Keratinocyte (primary cell): ENCODE results near the gene JPT2. TPM values are rescaled to one million over a fixed set of nuclear protein-coding genes. Genes with fewer than 3 reads are reported as not detected.

Source experiments
- DNase-seq: peaks from one replicate; pipeline ENCODE4 v3.0.0-alpha.2; 2011; ENCODE audit warnings: low read depth, missing footprints, low spot score
- FAIRE-seq: peaks from 2 replicates; lab custom pipeline; 2011; peaks lifted over from hg19 to GRCh38; lab: Jason Lieb, UNC
- H2AFZ ChIP-seq: 2 replicates; pipeline ENCODE4 v1.6.0; 2012; ENCODE audit warnings: low read length, control low read depth, inconsistent platforms; ENCODE audit not compliant: control insufficient read depth
- H3K27ac ChIP-seq: 2 replicates; pipeline ENCODE4 v1.5.1; 2011; ENCODE audit warnings: low read length; ENCODE audit not compliant: control insufficient read depth, insufficient read depth
- H3K27me3 ChIP-seq: 3 replicates; pipeline ENCODE4 v1.6.0; 2011; ENCODE audit warnings: low read length; ENCODE audit not compliant: control insufficient read depth, insufficient read depth; ENCODE audit errors: extremely low read depth
- H3K36me3 ChIP-seq, 2 experiments: 2 replicates in 1 of 2; 3 replicates in 1 of 2; pipeline ENCODE4 v1.5.1; 2011; ENCODE audit warnings: low read length in 2 of 2, mild to moderate bottlenecking in 1 of 2; ENCODE audit not compliant: control insufficient read depth in 2 of 2, insufficient read depth in 2 of 2; ENCODE audit errors: extremely low read depth in 1 of 2
- H3K4me1 ChIP-seq: 3 replicates; pipeline ENCODE4 v1.5.1; 2011; ENCODE audit warnings: low read length; ENCODE audit not compliant: control insufficient read depth, insufficient read depth; ENCODE audit errors: extremely low read depth
- H3K4me2 ChIP-seq: 3 replicates; pipeline ENCODE4 v1.6.0; 2011; ENCODE audit warnings: low read depth, low read length; ENCODE audit not compliant: control insufficient read depth, insufficient read depth; ENCODE audit errors: extremely low read depth
- H3K4me3 ChIP-seq, 3 experiments: fragments of 200-600 bp in 1 of 3; sonication (generic) in 1 of 3; 2 replicates in 2 of 3; 3 replicates in 1 of 3; pipeline ENCODE4 v1.5.1; 2011 to 2016; ENCODE audit warnings: low read length in 3 of 3, mild to moderate bottlenecking in 3 of 3, control low read depth in 2 of 3, inconsistent platforms in 1 of 3, low read depth in 1 of 3, mixed read lengths in 1 of 3, mixed run types in 1 of 3, moderate library complexity in 1 of 3; ENCODE audit not compliant: control insufficient read depth in 2 of 3, insufficient read depth in 2 of 3; ENCODE audit errors: extremely low read depth in 1 of 3
- H3K79me2 ChIP-seq: 2 replicates; pipeline ENCODE4 v1.6.0; 2012; ENCODE audit warnings: low read length; ENCODE audit not compliant: control insufficient read depth, insufficient read depth
- H3K9ac ChIP-seq: 3 replicates; pipeline ENCODE4 v1.6.0; 2011; ENCODE audit warnings: low read length; ENCODE audit not compliant: control insufficient read depth, insufficient read depth; ENCODE audit errors: extremely low read depth
- H3K9me1 ChIP-seq: 3 replicates; pipeline ENCODE4 v1.6.0; 2011; ENCODE audit warnings: low read length; ENCODE audit not compliant: control insufficient read depth, insufficient read depth; ENCODE audit errors: extremely low read depth
- H3K9me3 ChIP-seq: 2 replicates; pipeline ENCODE4 v1.5.1; 2012; ENCODE audit warnings: low read depth, low read length; ENCODE audit not compliant: control insufficient read depth
- H4K20me1 ChIP-seq: 3 replicates; pipeline ENCODE4 v1.6.0; 2011; ENCODE audit warnings: low read length; ENCODE audit not compliant: control insufficient read depth, insufficient read depth; ENCODE audit errors: extremely low read depth
- CTCF ChIP-seq, 3 experiments: IDR thresholded peaks in 1 of 3; conservative IDR thresholded peaks in 1 of 3; optimal IDR thresholded peaks in 1 of 3; 2 replicates in 2 of 3; 3 replicates in 1 of 3; pipeline versions ENCODE3 to v1.5.1; 2011; ENCODE audit warnings: low read length in 3 of 3, mild to moderate bottlenecking in 3 of 3, moderate library complexity in 2 of 3, control low read depth in 1 of 3, inconsistent platforms in 1 of 3; ENCODE audit not compliant: insufficient read depth in 2 of 3; ENCODE audit errors: extremely low read depth in 1 of 3
- EZH2 ChIP-seq: IDR thresholded peaks from one replicate; pipeline ENCODE4 v1.6.1; 2012; ENCODE audit warnings: inconsistent platforms, mild to moderate bottlenecking, low read length, moderate library complexity
- dilution Hi-C: fragments of 300-500 bp; cut with MboI; formaldehyde crosslinking; loops from one replicate; pipeline ENCODE4 v1.7.0; 2020; ENCODE audit warnings: low sequenced_read_pairs; ENCODE audit not compliant: extremely low pct_ligation_motif_present
- polyA plus RNA-seq, 5 experiments: library from polyadenylated mRNA; depleted of rRNA in 3 of 5; stranded (reverse) in 3 of 5; stranded (forward) in 1 of 5; unstranded in 1 of 5; fragments of >200 nt; gene quantifications; 1 replicate in 1 of 5; 2 replicates in 3 of 5; 3 replicates in 1 of 5; pipeline versions ENCODE4 v1.2.1 to v1.2.3, GENCODE V29; 2011 to 2012; ENCODE audit warnings: missing spikeins in 2 of 5, low read depth in 1 of 5, low replicate concordance in 1 of 5

Gene JPT2
- polyA plus RNA-seq, 1 donor (not counting 4 experiments of a cell fraction or from before 2014, with no cell fraction given), result 166 TPM

GRCh38 chr16:1691956-1692355 lies 13.9 kb downstream of the JPT2 start:
- peak overlapping the region; percentile 74 for H3K9ac ChIP-seq
- H3K9me1 ChIP-seq, result peaks cover 2% of the 10 kb centered on the region
- FAIRE-seq (peak; percentile 95), DNase-seq (peak; percentile 76)
- H3K4me3 ChIP-seq, result peak overlapping the region in 1 of 3 experiments; percentile 1
- no peaks in the 10 kb centered on the region for H4K20me1 ChIP-seq
- peaks cover 58% of the 10 kb centered on the region for H3K79me2 ChIP-seq
- peaks cover 7% of the 10 kb centered on the region for H3K9me3 ChIP-seq
- dilution Hi-C loops, result no loop called here
- no peaks in the 10 kb centered on the region for H3K27me3 ChIP-seq
- H3K36me3 ChIP-seq, result peaks cover 18 to 59% of the 10 kb centered on the region in 2 experiments
- TF ChIP-seq CTCF (optimal IDR thresholded peaks at IDR 0.05 in 1 of 3, IDR thresholded peaks at IDR 0.05 in 1 of 3, conservative IDR thresholded peaks at IDR 0.05 in 1 of 3; ENCODE audit: extremely low read depth in 1 of 3, insufficient read depth in 2 of 3, low read length in 3 of 3) (peak in 1 of 3 experiments; percentile 28), EZH2 (no peak)
- peaks cover 57% of the 10 kb centered on the region for H3K4me1 ChIP-seq
- H3K4me2 ChIP-seq, result peak overlapping the region; percentile 52
- peak overlapping the region; percentile 98 for H3K27ac ChIP-seq
- no peak overlapping the region for H2AFZ ChIP-seq

GRCh38 chr16:1696863-1697262 lies 18.8 kb downstream of the JPT2 start:
- dilution Hi-C loops, result no loop called here
- FAIRE-seq (peak; percentile 75), DNase-seq (peak; percentile 92)
- Histone ChIP-seq H3K9me1 (no peaks in the 10 kb centered on the region), H3K4me2 (no peak overlapping the region), H3K4me3 (no peak overlapping the region), H3K27me3 (no peaks in the 10 kb centered on the region), H4K20me1 (no peaks in the 10 kb centered on the region), H3K9ac (no peak overlapping the region), H3K36me3 (peaks cover 41 to 66% of the 10 kb centered on the region in 2 experiments), H3K9me3 (peaks cover 8% of the 10 kb centered on the region), H3K4me1 (peaks cover 28% of the 10 kb centered on the region), H3K79me2 (peaks cover 32% of the 10 kb centered on the region), H3K27ac (peak overlapping the region; percentile 45), H2AFZ (no peak overlapping the region)
- TF ChIP-seq CTCF (optimal IDR thresholded peaks at IDR 0.05 in 1 of 3, IDR thresholded peaks at IDR 0.05 in 1 of 3, conservative IDR thresholded peaks at IDR 0.05 in 1 of 3; ENCODE audit: extremely low read depth in 1 of 3, insufficient read depth in 2 of 3, low read length in 3 of 3) (no peak), EZH2 (no peak)
